ENCODE results near the gene CENPM. TPM values are rescaled to one million over a fixed set of nuclear protein-coding genes. Genes with fewer than 3 reads are reported as not detected.

CENPM gene
- total RNA-seq, 2 donors from 2014 or later: 28.5 to 43.1 TPM

DNA sequence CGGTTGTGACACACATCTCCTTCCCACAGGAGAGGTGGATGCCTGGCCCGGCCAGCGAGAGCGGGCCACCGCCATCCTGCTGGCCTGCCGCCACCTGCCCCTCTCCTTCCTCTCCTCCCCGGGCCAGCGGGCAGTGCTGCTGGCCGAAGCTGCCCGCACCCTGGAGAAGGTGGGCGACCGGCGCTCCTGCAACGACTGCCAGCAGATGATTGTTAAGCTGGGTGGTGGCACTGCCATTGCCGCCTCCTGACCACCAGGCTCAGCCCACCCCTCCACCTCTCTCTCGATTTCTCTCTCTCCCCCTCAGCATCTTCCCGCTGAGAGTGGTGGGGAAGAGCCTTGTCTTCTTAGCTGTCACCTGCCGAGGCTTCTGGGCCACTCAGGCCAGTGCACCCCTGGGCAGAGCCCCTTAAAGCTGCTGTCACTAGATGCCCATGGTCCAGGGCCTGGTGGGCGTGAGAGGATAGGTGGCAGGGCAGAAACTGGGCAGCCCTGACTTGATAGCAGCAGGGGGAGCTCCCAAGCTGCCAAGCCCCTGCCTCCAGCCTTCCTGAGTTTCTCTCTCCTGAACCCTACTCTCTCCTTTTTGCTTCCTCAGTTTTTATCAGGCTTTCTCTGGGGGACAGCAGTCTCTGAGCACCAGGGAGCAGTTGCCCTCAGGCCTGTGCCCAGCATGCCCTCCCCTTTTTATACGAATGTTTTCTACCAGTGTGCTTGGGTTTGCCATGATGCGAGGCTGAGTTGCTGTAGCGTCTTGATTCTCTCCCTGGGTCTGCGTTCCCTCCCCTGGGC lies 41.3 kb downstream of the CENPM start:
- peaks cover 17% of the 10 kb centered on the region for H3K27me3 Mint-ChIP-seq (ENCODE audit: insufficient read depth)
- no peak overlapping the region for H3K4me3 Mint-ChIP-seq
- no peak for TF ChIP-seq CTCF (conservative IDR thresholded peaks at IDR 0.05)
- Histone ChIP-seq H3K36me3 (ENCODE audit: control insufficient read depth, insufficient read depth, low read length) (peaks cover 27% of the 10 kb centered on the region), H3K27me3 (ENCODE audit: control insufficient read depth, insufficient read depth, low read length, poor library complexity, severe bottlenecking) (peaks cover 23% of the 10 kb centered on the region), H3K27ac (ENCODE audit: low read depth, low read length) (no peak overlapping the region), H3K9me3 (ENCODE audit: control insufficient read depth, low read length) (no peaks in the 10 kb centered on the region), H3K9ac (ENCODE audit: extremely low read depth, low read length, poor library complexity, severe bottlenecking) (no peak overlapping the region), H3K4me3 (ENCODE audit: low read length) (no peak overlapping the region), H3K4me1 (ENCODE audit: control insufficient read depth, insufficient read depth, low read length) (peaks cover 2% of the 10 kb centered on the region)
- peaks cover 22% of the 10 kb centered on the region for H3K36me3 Mint-ChIP-seq (ENCODE audit: low read depth)
- 94 to 97% methylated on average over 11 to 22 of the region's 23 CpGs for WGBS, 2 experiments (ENCODE audit: insufficient coverage in 1 of 2, insufficient read length in 1 of 2)
- DNase-seq: peak; percentile 53
- H3K9me3 Mint-ChIP-seq: no peaks in the 10 kb centered on the region
- H3K27ac Mint-ChIP-seq: no peak overlapping the region
- H3K4me1 Mint-ChIP-seq: peaks cover 4% of the 10 kb centered on the region

- H3K4me3 Mint-ChIP-seq: no peak overlapping the region
- Histone ChIP-seq H3K27ac (ENCODE audit: low read depth, low read length) (no peak overlapping the region), H3K36me3 (ENCODE audit: control insufficient read depth, insufficient read depth, low read length) (peaks cover 35% of the 10 kb centered on the region), H3K4me1 (ENCODE audit: control insufficient read depth, insufficient read depth, low read length) (no peaks in the 10 kb centered on the region), H3K9me3 (ENCODE audit: control insufficient read depth, low read length) (no peaks in the 10 kb centered on the region), H3K4me3 (ENCODE audit: low read length) (no peak overlapping the region), H3K27me3 (ENCODE audit: control insufficient read depth, insufficient read depth, low read length, poor library complexity, severe bottlenecking) (peaks cover 14% of the 10 kb centered on the region), H3K9ac (ENCODE audit: extremely low read depth, low read length, poor library complexity, severe bottlenecking) (no peak overlapping the region)
- WGBS, 2 experiments (ENCODE audit: insufficient coverage in 1 of 2, insufficient read length in 1 of 2): 95% methylated on average over 12 to 24 of the region's 24 CpGs
- peaks cover 4% of the 10 kb centered on the region for H3K4me1 Mint-ChIP-seq
- no peaks in the 10 kb centered on the region for H3K9me3 Mint-ChIP-seq
- H3K27ac Mint-ChIP-seq: no peak overlapping the region
- H3K36me3 Mint-ChIP-seq (ENCODE audit: low read depth): peaks cover 27% of the 10 kb centered on the region
- peak; percentile 45 for DNase-seq
- peaks cover 13% of the 10 kb centered on the region for H3K27me3 Mint-ChIP-seq (ENCODE audit: insufficient read depth)
- TF ChIP-seq CTCF (conservative IDR thresholded peaks at IDR 0.05): no peak
Measured at GRCh38 chr22:41904450-41905410, 42.2 kb downstream of the CENPM start.

DNA sequence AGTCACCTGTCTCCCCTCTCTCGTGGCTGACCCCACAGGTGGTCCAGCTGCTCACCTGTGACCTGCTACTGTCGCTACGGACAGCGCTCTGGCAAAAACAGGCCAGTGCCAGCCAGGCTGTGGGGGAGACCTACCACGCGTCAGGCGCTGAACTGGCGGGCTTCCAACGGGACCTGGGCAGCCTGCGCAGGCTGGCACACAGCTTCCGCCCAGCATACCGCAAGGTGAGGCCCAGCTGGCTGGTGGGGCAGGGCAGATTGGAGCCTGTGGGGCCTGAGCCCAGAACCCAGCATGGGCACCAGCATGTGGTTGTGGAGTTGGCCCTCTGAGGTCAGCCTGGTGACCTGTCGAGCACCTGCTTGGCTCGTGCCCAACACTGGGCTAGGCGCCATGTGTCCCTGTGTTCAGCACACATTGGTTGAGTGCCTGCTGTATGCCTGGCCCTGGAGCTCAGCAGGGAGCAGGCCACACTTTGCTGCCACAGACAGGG lies 44.0 kb downstream of the CENPM start:
- Histone ChIP-seq H3K9me3 (ENCODE audit: control insufficient read depth, low read length) (no peaks in the 10 kb centered on the region), H3K4me3 (ENCODE audit: low read length) (no peak overlapping the region), H3K9ac (ENCODE audit: extremely low read depth, low read length, poor library complexity, severe bottlenecking) (no peak overlapping the region), H3K36me3 (ENCODE audit: control insufficient read depth, insufficient read depth, low read length) (peaks cover 47% of the 10 kb centered on the region), H3K4me1 (ENCODE audit: control insufficient read depth, insufficient read depth, low read length) (no peaks in the 10 kb centered on the region), H3K27me3 (ENCODE audit: control insufficient read depth, insufficient read depth, low read length, poor library complexity, severe bottlenecking) (no peaks in the 10 kb centered on the region), H3K27ac (ENCODE audit: low read depth, low read length) (no peak overlapping the region)
- peak; percentile 41 for DNase-seq
- Mint-ChIP-seq H3K4me1 (no peaks in the 10 kb centered on the region), H3K4me3 (no peak overlapping the region), H3K9me3 (no peaks in the 10 kb centered on the region), H3K27me3 (ENCODE audit: insufficient read depth) (no peaks in the 10 kb centered on the region), H3K36me3 (ENCODE audit: low read depth) (peaks cover 41% of the 10 kb centered on the region), H3K27ac (no peak overlapping the region)
- no peak for TF ChIP-seq CTCF (conservative IDR thresholded peaks at IDR 0.05)
- 95 to 100% methylated on average over 11 to 15 of the region's 15 CpGs for WGBS, 2 experiments (ENCODE audit: insufficient coverage in 1 of 2, insufficient read length in 1 of 2)
